IMR-90 (cell line): ENCODE measurements around the gene HLA-DPA1. TPM values are rescaled to one million over a fixed set of nuclear protein-coding genes. Genes with fewer than 3 reads are reported as not detected.

Experiments used
- ATAC-seq: fragments of 200-7000 bp; cut with Tn5 transposase; 2 replicates; pipeline ENCODE4 v1.9.1; 2020; ENCODE audit warnings: low read depth, mild to moderate bottlenecking, moderate library complexity
- BruUV-seq: library from RNA; stranded (reverse); fragments of 400-500 nt; replicated peaks from 2 replicates; lab custom pipeline; 2021; lab: Mats Ljungman, UMichigan
- CTCF ChIA-PET: fragments of 300-600 bp; formaldehyde crosslinking; extraction: SDS; loops from one replicate; lab custom pipeline; 2021; ENCODE audit warnings: antibody characterized with exemption; lab: Yijun Ruan, JAX
- POLR2A ChIA-PET: fragments of 300-600 bp; sonication (Branson Sonifier 250); formaldehyde crosslinking; loops from one replicate; lab custom pipeline; 2022; ENCODE audit warnings: antibody characterized with exemption; ENCODE audit not compliant: unreplicated experiment; lab: Charles Lee
- DNase-seq: peaks from one replicate; pipeline ENCODE4 v3.0.0; 2013
- H2AFZ ChIP-seq: replicated peaks from 2 replicates; pipeline ENCODE3; 2013; ENCODE audit warnings: low read length, mild to moderate bottlenecking; ENCODE audit not compliant: poor library complexity
- H2AK5ac ChIP-seq: 2 replicates; pipeline ENCODE4 v1.6.1; 2013; ENCODE audit warnings: low read depth, low read length, inconsistent platforms
- H2AK9ac ChIP-seq: replicated peaks from 2 replicates; pipeline ENCODE3; 2013; ENCODE audit warnings: mild to moderate bottlenecking, low read depth, low read length, moderate library complexity; ENCODE audit not compliant: poor library complexity
- H2BK120ac ChIP-seq: 2 replicates; pipeline ENCODE4 v1.6.1; 2013; ENCODE audit warnings: low read depth, low read length, inconsistent platforms
- H2BK15ac ChIP-seq: 3 replicates; pipeline ENCODE4 v1.6.1; 2013; ENCODE audit warnings: low read depth, low read length, inconsistent platforms
- H2BK20ac ChIP-seq: 2 replicates; pipeline ENCODE4 v1.6.1; 2013; ENCODE audit warnings: low read depth, mild to moderate bottlenecking, inconsistent platforms, low read length, moderate library complexity
- H2BK5ac ChIP-seq: 2 replicates; pipeline ENCODE4 v1.6.1; 2013; ENCODE audit warnings: mild to moderate bottlenecking, low read depth, low read length, inconsistent platforms; ENCODE audit not compliant: poor library complexity, severe bottlenecking
- H3K14ac ChIP-seq: replicated peaks from 2 replicates; pipeline ENCODE4 v1.6.1; 2013; ENCODE audit warnings: low read depth, low read length, inconsistent platforms
- H3K18ac ChIP-seq: 2 replicates; pipeline ENCODE4 v1.6.1; 2013; ENCODE audit warnings: low read depth, low read length, control low read depth
- H3K23ac ChIP-seq: 2 replicates; pipeline ENCODE4 v1.6.1; 2013; ENCODE audit warnings: low read depth, low read length, inconsistent platforms
- H3K27ac ChIP-seq: 2 replicates; pipeline ENCODE4 v1.5.1; 2013; ENCODE audit warnings: mild to moderate bottlenecking, control low read depth, low read length; ENCODE audit not compliant: insufficient read depth
- H3K27me3 ChIP-seq: 2 replicates; pipeline ENCODE4 v1.6.1; 2013; ENCODE audit warnings: low read length; ENCODE audit not compliant: control insufficient read depth, insufficient read depth
- H3K36me3 ChIP-seq: 2 replicates; pipeline ENCODE4 v1.6.1; 2013; ENCODE audit warnings: low read length, mixed read lengths; ENCODE audit not compliant: control insufficient read depth, insufficient read depth
- H3K4ac ChIP-seq: 2 replicates; pipeline ENCODE4 v1.6.1; 2013; ENCODE audit warnings: low read depth, low read length, inconsistent platforms
- H3K4me1 ChIP-seq: 2 replicates; pipeline ENCODE4 v1.6.1; 2013; ENCODE audit warnings: low read length, mixed read lengths; ENCODE audit not compliant: control insufficient read depth, insufficient read depth
- H3K4me2 ChIP-seq: 2 replicates; pipeline ENCODE4 v1.6.1; 2013; ENCODE audit warnings: low read depth, mild to moderate bottlenecking, control low read depth, low read length, moderate library complexity
- H3K4me3 ChIP-seq: 2 replicates; pipeline ENCODE4 v1.5.1; 2013; ENCODE audit warnings: low read depth, mild to moderate bottlenecking, control low read depth, low read length, moderate library complexity; ENCODE audit not compliant: insufficient read depth
- H3K56ac ChIP-seq: 2 replicates; pipeline ENCODE4 v1.6.1; 2013; ENCODE audit warnings: low read length, inconsistent platforms; ENCODE audit not compliant: insufficient read depth; ENCODE audit errors: extremely low read depth
- H3K79me1 ChIP-seq, 2 experiments: 2 replicates each; pipeline ENCODE4 v1.6.1; 2013; ENCODE audit warnings: low read length in 2 of 2, inconsistent platforms in 1 of 2, low read depth in 1 of 2
- H3K9ac ChIP-seq: 2 replicates; pipeline ENCODE4 v1.6.1; 2013; ENCODE audit warnings: low read depth, low read length, control low read depth
- H3K9me1 ChIP-seq: 2 replicates; pipeline ENCODE4 v1.6.1; 2013; ENCODE audit warnings: low read length, inconsistent platforms; ENCODE audit not compliant: insufficient read depth
- H3K9me3 ChIP-seq: 2 replicates; pipeline ENCODE4 v1.6.1; 2013; ENCODE audit warnings: low read length; ENCODE audit not compliant: control insufficient read depth, insufficient read depth
- H4K20me1 ChIP-seq: 2 replicates; pipeline ENCODE4 v1.6.1; 2013; ENCODE audit warnings: low read length, inconsistent platforms; ENCODE audit not compliant: insufficient read depth
- H4K5ac ChIP-seq: 2 replicates; pipeline ENCODE4 v1.6.1; 2013; ENCODE audit warnings: mild to moderate bottlenecking, low read depth, low read length, control low read depth
- H4K8ac ChIP-seq, 2 experiments: 2 replicates each; pipeline ENCODE4 v1.6.1; 2013; ENCODE audit warnings: low read depth in 2 of 2, low read length in 2 of 2, control low read depth in 1 of 2, inconsistent platforms in 1 of 2
- H4K91ac ChIP-seq: 2 replicates; pipeline ENCODE4 v1.6.1; 2013; ENCODE audit warnings: low read depth, low read length, inconsistent platforms; ENCODE audit not compliant: insufficient read depth
- CHD1 ChIP-seq: IDR thresholded peaks from 2 replicates; pipeline ENCODE4 v1.6.1; 2012; ENCODE audit warnings: low read depth, low read length, improper control_type of control experiment
- CTCF ChIP-seq: conservative IDR thresholded peaks from 2 replicates; pipeline ENCODE4 v1.5.1; 2012; ENCODE audit warnings: mild to moderate bottlenecking, low read depth, low read length, improper control_type of control experiment
- MXI1 ChIP-seq: IDR thresholded peaks from 2 replicates; pipeline ENCODE4 v1.6.1; 2012; ENCODE audit warnings: low read depth, mild to moderate bottlenecking, low read length, moderate library complexity, borderline replicate concordance
- NFE2L2 ChIP-seq: fragments of 150-350 bp; IDR thresholded peaks from 2 replicates; pipeline ENCODE4 v1.6.1; 2016; ENCODE audit warnings: low read depth, mild to moderate bottlenecking, low read length
- POLR2A ChIP-seq: IDR thresholded peaks from 2 replicates; pipeline ENCODE4 v1.6.1; 2012; ENCODE audit warnings: mild to moderate bottlenecking, low read depth, low read length
- RAD21 ChIP-seq: IDR thresholded peaks from 2 replicates; pipeline ENCODE4 v1.6.1; 2012; ENCODE audit warnings: low read length, improper control_type of control experiment
- RFX5 ChIP-seq: IDR thresholded peaks from 2 replicates; pipeline ENCODE4 v1.8.0; 2012; ENCODE audit warnings: low read depth, mild to moderate bottlenecking, low read length, moderate library complexity
- SMC3 ChIP-seq: fragments of 150-350 bp; IDR thresholded peaks from 2 replicates; pipeline ENCODE4 v1.6.1; 2016; ENCODE audit warnings: low read depth, mild to moderate bottlenecking, antibody characterized with exemption, low read length, moderate library complexity
- USF2 ChIP-seq: fragments of 150-350 bp; IDR thresholded peaks from 2 replicates; pipeline ENCODE4 v1.6.1; 2017; ENCODE audit warnings: mild to moderate bottlenecking, antibody characterized with exemption, low read length, low read depth
- WGBS, 2 experiments: methylation state at CpG; one replicate each; pipeline versions ENCODE4 v1.1.5 to v1.1.7; 2013; ENCODE audit warnings: missing lambda C conversion rate in 2 of 2; ENCODE audit not compliant: insufficient read length in 1 of 2; ENCODE audit errors: extremely low coverage in 2 of 2; 5-methylcytosine and 5-hydroxymethylcytosine counted together
- dilution Hi-C: fragments of 300-500 bp; cut with HindIII; formaldehyde crosslinking; loops from one replicate; pipeline ENCODE4 v1.14.3; 2018; ENCODE audit warnings: low sequenced_read_pairs; ENCODE audit not compliant: unreplicated experiment
- in situ Hi-C: fragments of 300-500 bp; cut with MboI; formaldehyde crosslinking; loops from 3 replicates; pipeline ENCODE4 v1.14.3; 2019; ENCODE audit warnings: low sequenced_read_pairs, inconsistent platforms, mixed read lengths
- intact Hi-C: fragments of 100-400 bp; cut with micrococcal nuclease; formaldehyde crosslinking; loops from 2 replicates; pipeline ENCODE4 v1.10.0; 2022
- polyA plus RNA-seq, 3 experiments: library from polyadenylated mRNA; depleted of rRNA; stranded (reverse); fragments of >200 nt; gene quantifications; 2 replicates each; pipeline ENCODE4 v1.2.3, GENCODE V29; 2012; ENCODE audit warnings: low replicate concordance in 1 of 3
- total RNA-seq: library from RNA; depleted of rRNA; stranded (reverse); fragments of >200 nt; gene quantifications from 2 replicates; pipeline ENCODE4 v1.2.3, GENCODE V29; 2012

The HLA-DPA1 gene
- total and polyA plus RNA-seq, 2 of the 4 experiments (the other 2 are of a cell fraction): not detected

- H4K91ac ChIP-seq: no peak overlapping the region
- intact Hi-C loops: loop anchor here (1.0 to 2.0 kb wide), 4 partner anchors 68 to 233 kb away; no protein-coding TSS in a partner anchor
- no peak overlapping the region for H2BK120ac ChIP-seq
- H2AFZ ChIP-seq: no peak overlapping the region
- H3K27ac ChIP-seq: no peak overlapping the region
- H3K36me3 ChIP-seq: no peaks in the 10 kb centered on the region
- H2BK5ac ChIP-seq: no peak overlapping the region
- WGBS, 2 experiments: 60% methylated on average over 1 of the region's 6 CpGs; no CpG with 5 or more reads in 1 of the 2 experiments
- no peak overlapping the region for H3K18ac ChIP-seq
- H3K4ac ChIP-seq: no peak overlapping the region
- no peaks in the 10 kb centered on the region for H4K20me1 ChIP-seq
- no peak overlapping the region for H3K23ac ChIP-seq
- H2AK5ac ChIP-seq: no peak overlapping the region
- H2AK9ac ChIP-seq: no peak overlapping the region
- BruUV-seq: no TSS peak
- no peak overlapping the region for H3K56ac ChIP-seq
- no peak overlapping the region for H3K4me2 ChIP-seq
- H4K8ac ChIP-seq: no peak overlapping the region
- dilution Hi-C loops: no loop called here
- peak; percentile 67 for TF ChIP-seq RAD21
- TF ChIP-seq CTCF: peak; percentile 78
- TF ChIP-seq CHD1: no peak
- no peak for TF ChIP-seq NFE2L2
- TF ChIP-seq SMC3: peak; percentile 74
- TF ChIP-seq MXI1: no peak
- TF ChIP-seq RFX5: no peak
- no peak for TF ChIP-seq POLR2A
- TF ChIP-seq USF2: no peak
- no peaks in the 10 kb centered on the region for H3K9me1 ChIP-seq
- H3K4me3 ChIP-seq: no peak overlapping the region
- no peaks in the 10 kb centered on the region for H3K79me1 ChIP-seq
- H4K5ac ChIP-seq: no peak overlapping the region
- no peak overlapping the region for H3K14ac ChIP-seq
- ATAC-seq: peak; percentile 86
- no peak overlapping the region for H2BK20ac ChIP-seq
- in situ Hi-C loops: loop anchor here (5.0 to 10.0 kb wide), 2 partner anchors 150 to 232 kb away; no protein-coding TSS in a partner anchor
- no peak overlapping the region for H2BK15ac ChIP-seq
- H3K4me1 ChIP-seq: no peaks in the 10 kb centered on the region; the same call in 1 of the 2 replicates
- POLR2A ChIA-PET: no interaction called here
- no peak overlapping the region for H3K9ac ChIP-seq
- DNase-seq: peak; percentile 86
- CTCF ChIA-PET: interaction anchor here (0.7 to 1.3 kb wide), 6 partner anchors 16 to 141 kb away, joined by 3 to 4 read pairs (median 3); no protein-coding TSS in a partner anchor
- no peaks in the 10 kb centered on the region for H3K9me3 ChIP-seq
- H3K27me3 ChIP-seq: peaks cover 50% of the 10 kb centered on the region
These were observed 58.4 kb downstream of the HLA-DPA1 start for GRCh38 chr6:33014841-33015634.
